NB4 (cell line): Measurements from ENCODE around the gene MYLK.

Experiments used
- CTCF ChIP-seq: IDR thresholded peaks from one replicate; pipeline ENCODE4 v1.5.1; 2012; ENCODE audit warnings: low read depth, low read length
- MAX ChIP-seq: IDR thresholded peaks from 2 replicates; pipeline ENCODE4 v1.6.1; 2011; ENCODE audit warnings: low read depth, low read length

- TF ChIP-seq CTCF, result no peak
- TF ChIP-seq MAX, result no peak
Observed at GRCh38 chr3:123593381-123593780, 290.8 kb downstream of the MYLK start.
